Measurements from ENCODE around the gene NISCH.

GRCh38 chr3:52541050-52541449 is 85.6 kb downstream of the NISCH start:
- TF ChIP-seq CTCF (conservative IDR thresholded peaks at IDR 0.05 in 1 of 2, IDR thresholded peaks at IDR 0.05 in 1 of 2; ENCODE audit: low read depth in 1 of 2, low read length in 2 of 2) (no peak), EZH2 (IDR thresholded peaks at IDR 0.05; ENCODE audit: low read length, missing control alignments) (no peak)
